HCEC 1CT (cell line): Measurements from ENCODE around the gene HDGFL3.
A peak's percentile ranks its signal among the peaks of the same experiment; 100 is the strongest.
"Not testable (repeated sequence)": the region's sequence is repeated elsewhere in the genome, so short reads cannot be mapped to it uniquely, and the experiment has no call there.

ENCODE experiments used
- DNase-seq: peaks from one replicate; pipeline ENCODE4 v3.0.0-alpha.2; 2017

HDGFL3 gene

DNA sequence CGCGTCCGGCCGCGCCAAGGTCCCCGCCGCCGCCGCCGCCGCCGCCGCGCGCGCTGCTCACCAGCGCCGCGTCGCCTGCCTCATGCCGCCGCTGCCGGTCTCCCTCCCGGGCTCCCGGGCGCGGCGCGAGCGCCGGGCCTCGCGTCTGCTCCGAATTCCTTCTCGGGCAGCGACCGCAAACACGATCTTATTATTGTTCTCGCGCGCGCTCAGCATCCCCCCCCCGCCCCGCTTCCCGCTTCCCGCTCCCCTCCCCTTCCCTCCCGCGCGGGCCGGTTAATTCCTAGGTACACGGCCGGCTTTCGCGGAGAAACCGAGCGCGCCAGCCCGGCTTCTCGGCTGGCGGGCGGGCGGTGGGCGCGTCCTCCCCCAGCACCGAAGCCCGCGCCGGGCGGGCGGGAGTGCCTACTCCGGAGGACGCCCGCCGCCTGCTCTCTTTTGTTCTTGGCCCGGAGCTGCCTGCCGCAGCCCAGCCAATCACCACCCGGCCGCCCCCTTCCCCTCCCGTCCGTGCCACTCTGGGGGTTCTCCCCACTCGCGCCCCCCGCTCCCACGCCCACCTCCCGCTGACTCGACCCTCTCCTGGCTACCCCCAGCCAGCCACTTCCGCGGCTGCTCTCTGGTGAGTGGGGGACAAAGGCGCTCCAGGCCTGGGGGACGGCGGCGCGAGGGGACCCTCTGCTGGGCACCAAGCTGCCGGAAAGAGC, at the start of gene HDGFL3:
Gene HDGFL3, minus strand, starts transcription at position 164 of the 707 bp plus-strand sequence. CDS start 409 bp downstream, outside the sequence.
- DNase-seq = peak; percentile 44

GRCh38 chr15:83250781-83251180, 43.2 kb upstream of the HDGFL3 start:
- peak; percentile 54 for DNase-seq

DNA sequence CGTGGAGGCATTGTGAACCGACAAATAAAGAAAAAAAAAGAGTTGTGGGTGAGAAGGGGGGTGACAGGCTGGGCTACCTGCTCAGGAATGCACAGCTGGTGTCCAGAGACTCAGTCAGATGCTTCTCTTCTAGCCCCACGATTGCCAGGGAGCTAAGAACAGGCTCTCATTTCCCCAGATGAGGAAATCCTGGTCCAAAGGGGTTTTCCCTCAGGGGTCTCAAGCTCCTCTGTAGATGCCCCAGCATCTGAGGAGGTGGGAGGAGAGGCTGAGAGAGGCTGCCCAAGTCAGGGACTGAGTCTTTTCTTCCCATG, 41.4 kb upstream of the HDGFL3 start:
- DNase-seq = no peak

- DNase-seq = peak; percentile 50
These were observed 40.8 kb upstream of the HDGFL3 start for GRCh38 chr15:83248151-83249029.

DNA sequence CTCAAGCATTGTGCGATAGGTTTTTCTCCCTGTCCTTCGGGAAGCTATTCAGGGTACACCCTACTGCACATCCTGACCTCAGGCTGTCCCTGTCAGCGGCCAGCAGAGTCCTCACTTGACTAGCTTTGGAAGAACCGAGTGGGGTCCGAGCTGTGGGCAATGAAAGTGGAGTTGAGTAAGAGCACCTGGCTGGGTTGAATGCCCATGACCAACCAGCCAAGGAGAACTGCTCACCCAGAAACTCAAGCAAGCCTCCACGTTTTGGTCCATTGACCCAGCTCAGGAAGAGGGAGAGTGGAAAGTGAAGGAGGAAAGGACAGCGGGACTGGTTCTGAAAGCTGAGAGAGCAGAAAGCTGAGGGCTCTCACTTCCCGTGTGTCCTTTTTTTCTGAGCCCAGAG, 36.0 kb upstream of the HDGFL3 start:
- no peak for DNase-seq

DNA sequence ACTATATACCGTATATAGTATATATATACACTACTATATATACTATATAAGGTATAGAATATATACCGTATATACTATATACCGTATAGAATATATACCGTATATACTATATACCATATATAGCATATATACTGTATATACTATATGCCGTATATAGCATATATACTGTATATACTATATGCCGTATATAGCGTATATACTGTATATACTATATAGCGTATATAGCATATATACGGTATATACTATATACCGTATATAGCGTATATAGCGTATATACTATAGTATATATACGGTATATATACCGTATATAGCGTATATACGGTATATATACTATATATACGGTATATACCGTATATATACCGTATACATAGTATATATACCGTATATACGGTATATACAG, 22.6 kb upstream of the HDGFL3 start:
- no peak for DNase-seq

GRCh38 chr15:83225449-83225848, 17.8 kb upstream of the HDGFL3 start:
- no peak for DNase-seq

GRCh38 chr15:83221781-83222180, 14.2 kb upstream of the HDGFL3 start:
- DNase-seq = not testable (repeated sequence)

- no peak for DNase-seq
These were observed 11.4 kb upstream of the HDGFL3 start for GRCh38 chr15:83219026-83219425.

DNA sequence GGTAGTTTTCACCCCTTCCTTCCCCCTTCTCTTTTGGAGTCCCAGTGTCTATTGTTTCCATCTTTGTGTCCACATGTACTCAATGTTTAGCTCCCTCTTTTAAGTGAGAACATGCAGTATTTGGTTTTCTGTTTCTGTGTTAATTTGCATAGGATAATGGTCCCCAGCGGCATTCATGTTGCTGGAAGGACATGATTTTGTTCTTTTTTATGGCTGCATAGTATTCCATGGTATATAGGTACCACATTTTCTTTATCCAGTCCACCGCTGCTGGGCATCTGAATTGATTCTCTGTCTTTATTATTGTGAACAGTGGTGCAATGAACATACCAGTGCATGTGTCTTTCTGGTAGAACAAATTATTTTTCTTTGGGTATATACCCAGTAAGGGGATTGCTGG, 7.7 kb upstream of the HDGFL3 start:
- no peak for DNase-seq

DNA sequence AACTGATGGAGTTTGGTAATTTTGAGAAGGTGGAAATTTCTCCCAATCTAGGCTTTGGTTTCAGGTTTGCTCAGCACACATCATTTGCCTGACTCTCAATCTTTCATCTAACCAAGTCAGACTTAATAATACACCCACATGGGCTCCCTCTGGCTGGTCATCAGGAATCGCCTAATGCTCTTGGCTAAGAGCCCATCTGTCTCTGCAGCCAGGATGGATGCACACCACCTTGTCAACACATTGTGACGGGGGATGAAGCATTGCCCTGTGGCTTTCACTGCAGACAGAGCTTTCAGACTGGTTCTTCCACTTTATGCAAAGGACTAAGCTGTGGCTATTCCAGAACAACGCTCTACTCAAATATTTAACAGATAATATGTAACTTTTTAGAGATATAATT, 3.0 kb upstream of the HDGFL3 start:
- DNase-seq = no peak

DNA sequence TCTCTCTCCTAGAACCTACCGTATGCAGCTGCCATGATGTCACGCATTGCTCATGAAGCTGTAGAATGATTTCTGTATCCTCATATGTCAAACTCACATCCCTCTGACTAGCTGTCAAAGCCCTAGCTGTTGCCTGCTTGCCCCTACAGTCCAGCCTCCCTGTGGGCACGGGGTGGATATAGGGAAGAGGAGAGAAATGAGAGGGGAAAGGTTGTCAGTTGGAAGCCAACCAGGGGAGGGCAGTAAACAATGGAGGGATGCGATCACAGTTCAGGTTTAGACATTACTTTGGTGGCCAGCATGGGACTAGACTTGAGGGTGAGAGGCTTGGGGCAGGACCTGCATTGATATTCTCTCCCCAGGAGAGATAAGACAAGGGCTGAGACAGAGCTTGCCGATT, 1.7 kb upstream of the HDGFL3 start:
- DNase-seq = no peak

GRCh38 chr15:83208367-83208661, 691 bp upstream of the HDGFL3 start:
- DNase-seq = peak; percentile 11

GRCh38 chr15:83207009-83207659, 489 bp downstream of the HDGFL3 start:
- peak; percentile 35 for DNase-seq

- DNase-seq = peak; percentile 27
These were observed 1.1 kb downstream of the HDGFL3 start for GRCh38 chr15:83206526-83207008.

GRCh38 chr15:83205725-83206324, 1.8 kb downstream of the HDGFL3 start:
- DNase-seq = peak; percentile 32

GRCh38 chr15:83204697-83205096, 2.9 kb downstream of the HDGFL3 start:
- DNase-seq = no peak

DNA sequence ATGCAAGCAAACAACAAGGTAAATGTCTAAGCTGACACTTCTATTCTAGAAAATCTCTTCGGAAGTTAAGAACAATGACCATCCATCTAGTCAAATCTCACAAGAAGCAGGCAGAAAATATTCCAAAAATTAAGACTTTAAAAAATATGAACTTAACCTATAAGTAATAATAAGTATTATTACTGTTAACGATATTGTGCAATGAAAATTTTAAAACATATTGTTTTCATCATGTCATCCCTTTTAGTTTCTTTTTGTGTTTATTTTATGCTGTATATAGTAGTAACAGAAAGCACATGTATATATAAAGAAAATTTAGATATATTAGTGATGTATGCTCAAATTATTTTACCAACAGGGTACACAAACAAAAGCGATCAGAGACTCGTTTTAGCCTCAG, 4.1 kb downstream of the HDGFL3 start:
- no peak for DNase-seq

- no peak for DNase-seq
These were observed 7.0 kb downstream of the HDGFL3 start for GRCh38 chr15:83200589-83200988.

DNA sequence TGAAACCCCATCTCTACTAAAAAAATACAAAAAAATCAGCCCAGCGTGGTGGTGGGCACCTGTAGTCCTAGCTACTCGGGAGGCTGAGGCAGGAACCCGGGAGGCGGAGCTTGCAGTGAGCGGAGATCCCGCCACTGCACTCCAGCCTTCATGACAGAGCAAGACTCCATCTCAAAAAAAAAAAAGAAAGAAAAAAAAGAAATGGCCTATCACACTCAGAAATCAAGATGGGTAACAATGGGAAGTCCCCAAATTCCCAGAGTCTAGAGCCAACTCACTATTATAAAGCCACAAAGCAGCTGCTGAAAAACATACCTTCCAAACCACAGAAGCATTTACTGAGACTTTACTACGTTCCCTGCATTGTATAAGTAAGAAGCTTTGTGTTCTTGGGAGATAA, 7.5 kb downstream of the HDGFL3 start:
- peak; percentile 35 for DNase-seq

DNA sequence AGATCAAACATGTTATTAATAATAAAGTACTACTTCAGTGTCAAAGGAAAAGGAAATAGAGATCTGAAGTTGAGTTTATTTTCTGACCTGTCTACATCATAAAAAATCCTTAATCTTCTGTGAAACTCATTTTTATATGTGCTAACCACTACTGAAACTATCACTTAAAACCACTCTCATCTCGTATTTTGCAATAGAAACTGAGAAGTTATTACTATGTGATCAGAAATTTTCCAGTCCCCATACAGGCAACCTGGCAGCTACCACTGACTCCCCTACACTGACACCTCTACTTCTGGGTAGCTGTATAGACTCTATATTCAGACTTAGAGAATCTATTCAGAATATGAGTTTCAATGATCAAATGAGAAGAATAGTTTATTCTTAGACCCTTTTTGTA, 8.3 kb downstream of the HDGFL3 start:
- no peak for DNase-seq

- no peak for DNase-seq
These were observed 9.1 kb downstream of the HDGFL3 start for GRCh38 chr15:83198476-83198875.

DNA sequence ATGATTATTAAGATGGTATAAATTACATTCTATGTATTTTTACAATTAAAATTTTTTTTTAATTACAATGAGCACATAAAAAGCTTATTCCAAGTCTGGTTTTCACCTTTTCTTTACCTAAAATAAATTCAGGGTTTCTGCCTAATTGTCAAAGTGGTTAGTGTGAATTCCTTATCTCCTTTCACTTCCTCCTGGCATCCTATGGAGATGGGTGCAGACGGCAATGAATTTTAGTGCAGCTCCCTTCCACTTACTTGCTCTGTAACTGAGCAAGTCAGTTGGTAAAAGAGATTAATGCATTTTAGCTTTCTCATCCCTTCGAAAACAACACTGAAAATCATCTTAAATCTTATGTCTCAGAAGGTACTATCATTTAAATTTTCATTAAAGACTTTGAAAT, 13.1 kb downstream of the HDGFL3 start:
- no peak for DNase-seq

DNA sequence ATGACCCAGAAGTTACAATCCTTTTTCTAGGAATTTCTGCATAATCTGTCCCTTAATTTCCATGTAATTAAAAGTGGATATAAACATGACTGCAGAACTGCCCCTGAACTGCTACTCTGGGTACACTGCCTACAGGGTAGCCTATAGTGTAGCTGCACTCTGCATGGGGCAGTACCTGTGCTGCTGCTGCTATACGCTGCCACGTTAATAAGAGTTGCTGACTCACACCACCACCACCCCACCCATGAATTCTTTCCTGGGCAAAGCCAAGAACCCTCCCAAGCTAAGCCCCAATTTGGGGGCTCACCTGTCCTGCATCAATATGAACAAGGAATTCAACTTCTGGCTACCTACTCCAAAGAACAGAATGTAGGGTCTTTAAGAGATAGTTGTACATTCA, 13.9 kb downstream of the HDGFL3 start:
- DNase-seq = no peak
